HG03103 (cell line): ENCODE results near the gene PERP.

Experiments used
- ATAC-seq: cut with Tn5 transposase; IDR thresholded peaks from one replicate; pipeline ENCODE4 v1.9.1; 2021; ENCODE audit warnings: low read depth; ENCODE audit not compliant: unreplicated experiment

PERP gene

DNA sequence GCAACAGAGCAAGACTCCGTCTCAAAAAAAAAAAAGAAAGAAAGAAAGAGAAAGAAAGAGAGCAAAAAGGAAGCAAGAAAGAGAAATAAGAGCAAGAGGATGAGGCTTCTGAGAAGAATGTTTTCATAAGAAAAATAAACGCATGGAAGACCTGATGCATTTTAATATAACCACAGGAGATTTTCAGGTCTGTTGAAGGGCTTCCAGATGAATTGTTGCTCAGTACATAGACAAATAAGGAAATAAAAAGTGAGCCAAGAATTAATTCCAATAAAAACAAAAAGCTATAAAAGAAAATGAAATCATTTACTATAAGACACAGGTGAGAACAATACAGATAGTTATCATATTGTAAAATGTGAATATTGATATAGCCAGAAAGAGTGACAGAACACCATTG, 43.5 kb downstream of the PERP start:
- no peak for ATAC-seq

DNA sequence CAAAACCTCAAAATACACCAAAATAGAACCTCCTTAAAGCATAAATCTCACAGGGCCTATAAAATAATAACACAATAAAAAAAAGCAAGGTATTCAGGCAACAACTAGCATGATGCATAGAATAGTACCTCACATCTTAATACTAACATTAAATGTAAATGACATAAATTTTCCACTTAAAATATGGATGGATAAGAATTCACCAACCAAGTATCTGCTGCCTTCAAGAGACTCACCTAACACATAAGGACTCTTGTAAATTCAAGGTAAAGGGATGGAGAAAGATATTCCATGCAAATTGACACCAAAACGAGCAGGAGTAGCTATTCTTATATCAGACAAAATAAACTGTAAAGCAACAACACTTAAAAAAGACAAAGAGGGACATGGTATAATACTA, 52.2 kb downstream of the PERP start:
- ATAC-seq: no peak

DNA sequence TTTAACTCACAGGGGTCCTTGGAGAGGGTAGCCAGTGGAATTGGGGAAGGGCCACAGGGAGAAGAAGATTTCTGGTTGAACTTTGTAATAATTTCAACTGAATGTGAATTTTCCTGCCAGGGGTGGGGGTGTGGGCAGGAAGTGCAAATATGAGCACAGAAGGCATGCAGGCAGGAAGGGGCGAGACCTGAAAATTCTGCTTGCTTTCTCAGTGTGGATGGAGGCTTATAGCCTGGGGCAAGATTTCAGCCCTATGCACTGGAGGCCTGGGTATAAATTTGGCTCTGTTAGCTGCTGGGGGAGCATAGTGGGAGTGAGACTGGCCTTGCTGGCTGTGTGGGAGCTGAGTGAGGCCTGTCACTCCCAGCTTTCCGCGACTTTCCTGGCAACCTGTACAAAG, 54.4 kb downstream of the PERP start:
- no peak for ATAC-seq

DNA sequence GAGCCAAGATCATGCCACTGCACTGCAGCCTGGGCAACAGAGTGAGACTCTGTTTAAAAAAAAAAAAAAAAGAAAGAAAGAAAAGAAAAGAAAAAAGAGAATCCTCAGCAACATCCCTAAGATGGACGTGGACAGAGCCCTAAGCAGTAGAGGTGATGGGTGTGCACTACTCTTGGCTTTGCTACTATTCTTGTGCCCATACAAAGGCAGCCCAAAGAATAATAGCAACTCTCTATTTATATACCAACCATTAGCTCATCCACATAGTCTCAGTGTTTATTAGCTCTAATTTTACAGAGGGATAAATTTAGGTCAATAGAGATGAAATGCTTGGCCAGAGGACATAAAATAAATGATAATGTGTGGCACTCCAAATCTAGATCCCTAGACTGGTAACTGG, 62.2 kb downstream of the PERP start:
- ATAC-seq: no peak

DNA sequence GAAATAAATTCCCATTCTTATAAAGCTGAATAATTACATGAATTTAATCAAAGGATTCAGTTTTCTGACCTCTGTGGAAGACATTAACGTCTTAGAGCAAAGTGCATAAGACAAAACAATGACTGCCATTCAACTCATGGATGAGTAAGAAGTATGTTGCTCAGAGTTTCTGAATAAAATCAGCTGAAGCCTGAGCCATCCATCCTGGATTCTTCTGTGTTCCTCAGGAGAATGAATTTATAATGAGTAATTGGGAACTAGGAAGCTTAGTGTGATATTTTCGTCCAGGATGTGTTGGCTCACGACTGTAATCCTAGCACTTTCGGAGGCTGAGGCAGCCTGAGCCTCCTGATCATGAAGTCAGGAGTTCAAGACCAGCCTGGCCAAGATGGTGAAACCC, 62.8 kb downstream of the PERP start:
- ATAC-seq: no peak
